Measurements from ENCODE around the gene FHL2. TPM values are rescaled to one million over a fixed set of nuclear protein-coding genes. Genes with fewer than 3 reads are reported as not detected.
A peak's percentile ranks its signal among the peaks of the same experiment; 100 is the strongest.

The FHL2 gene
- total RNA-seq, 1 donor from 2014 or later: 18.5 TPM

DNA sequence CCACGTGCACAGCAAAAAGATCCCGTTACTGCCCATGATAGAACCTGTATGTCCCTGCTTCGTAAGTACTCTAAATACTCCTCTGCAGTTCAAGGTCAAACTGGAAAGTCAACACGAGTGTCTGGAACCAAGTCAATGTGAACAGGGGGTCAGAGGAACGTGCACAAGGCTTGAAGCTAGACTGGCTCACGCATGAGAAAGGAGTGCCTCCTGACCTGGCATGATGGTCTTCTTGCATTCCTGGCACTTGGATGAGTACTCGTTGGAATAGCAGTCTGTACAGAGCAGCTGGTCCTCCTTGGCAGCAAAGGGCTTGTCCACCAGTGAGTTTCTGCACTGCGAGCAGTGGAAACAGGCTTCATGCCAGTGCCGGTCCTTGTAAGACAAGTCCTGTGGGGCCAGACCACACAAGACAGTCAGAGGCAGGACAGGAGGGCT lies 25.5 kb downstream of the FHL2 start:
- H3K36me3 Mint-ChIP-seq (ENCODE audit: low read depth, unreplicated experiment): peaks cover 30% of the 10 kb centered on the region
- no peak for DNase-seq (ENCODE audit: low spot score)
- TF ChIP-seq, protein P1, sequence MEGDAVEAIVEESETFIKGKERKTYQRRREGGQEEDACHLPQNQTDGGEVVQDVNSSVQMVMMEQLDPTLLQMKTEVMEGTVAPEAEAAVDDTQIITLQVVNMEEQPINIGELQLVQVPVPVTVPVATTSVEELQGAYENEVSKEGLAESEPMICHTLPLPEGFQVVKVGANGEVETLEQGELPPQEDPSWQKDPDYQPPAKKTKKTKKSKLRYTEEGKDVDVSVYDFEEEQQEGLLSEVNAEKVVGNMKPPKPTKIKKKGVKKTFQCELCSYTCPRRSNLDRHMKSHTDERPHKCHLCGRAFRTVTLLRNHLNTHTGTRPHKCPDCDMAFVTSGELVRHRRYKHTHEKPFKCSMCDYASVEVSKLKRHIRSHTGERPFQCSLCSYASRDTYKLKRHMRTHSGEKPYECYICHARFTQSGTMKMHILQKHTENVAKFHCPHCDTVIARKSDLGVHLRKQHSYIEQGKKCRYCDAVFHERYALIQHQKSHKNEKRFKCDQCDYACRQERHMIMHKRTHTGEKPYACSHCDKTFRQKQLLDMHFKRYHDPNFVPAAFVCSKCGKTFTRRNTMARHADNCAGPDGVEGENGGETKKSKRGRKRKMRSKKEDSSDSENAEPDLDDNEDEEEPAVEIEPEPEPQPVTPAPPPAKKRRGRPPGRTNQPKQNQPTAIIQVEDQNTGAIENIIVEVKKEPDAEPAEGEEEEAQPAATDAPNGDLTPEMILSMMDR (IDR thresholded peaks at IDR 0.05; ENCODE audit: unreplicated experiment): no peak
- H3K4me1 Mint-ChIP-seq (ENCODE audit: unreplicated experiment): peaks cover 3% of the 10 kb centered on the region
- no peaks in the 10 kb centered on the region for H3K27me3 Mint-ChIP-seq (ENCODE audit: unreplicated experiment)
- no peaks in the 10 kb centered on the region for H3K9me3 Mint-ChIP-seq (ENCODE audit: unreplicated experiment)
- no peak overlapping the region for H3K4me3 Mint-ChIP-seq (ENCODE audit: unreplicated experiment)
- H3K27ac Mint-ChIP-seq (ENCODE audit: unreplicated experiment): no peak overlapping the region

DNA sequence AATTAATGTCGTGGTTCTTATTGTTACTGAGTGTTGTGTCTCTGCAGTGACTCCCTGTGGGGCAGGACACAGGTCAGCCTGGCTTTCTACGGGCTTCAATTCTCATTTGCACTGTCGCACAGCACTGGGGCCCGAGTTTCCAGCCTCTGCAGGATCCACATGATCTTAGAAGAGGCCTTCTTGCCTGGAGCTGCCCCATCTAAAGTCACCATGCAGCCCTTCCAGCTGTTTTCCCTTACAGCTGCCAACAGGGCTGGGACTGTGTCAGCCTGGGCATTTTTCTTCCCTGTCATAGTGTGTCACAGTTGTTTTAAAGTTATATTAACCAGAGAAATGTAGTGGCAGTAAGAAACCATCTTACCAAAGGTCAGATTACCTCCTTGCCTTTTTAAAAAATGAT lies 27.0 kb downstream of the FHL2 start:
- no peak for DNase-seq (ENCODE audit: low spot score)
- Mint-ChIP-seq H3K27me3 (ENCODE audit: unreplicated experiment) (no peaks in the 10 kb centered on the region), H3K36me3 (ENCODE audit: low read depth, unreplicated experiment) (peaks cover 36% of the 10 kb centered on the region), H3K4me1 (ENCODE audit: unreplicated experiment) (peaks cover 3% of the 10 kb centered on the region), H3K9me3 (ENCODE audit: unreplicated experiment) (no peaks in the 10 kb centered on the region), H3K27ac (ENCODE audit: unreplicated experiment) (no peak overlapping the region), H3K4me3 (ENCODE audit: unreplicated experiment) (no peak overlapping the region)
- TF ChIP-seq, protein P1 (IDR thresholded peaks at IDR 0.05; ENCODE audit: unreplicated experiment): no peak

- TF ChIP-seq, protein P1 (IDR thresholded peaks at IDR 0.05; ENCODE audit: unreplicated experiment): no peak
- Mint-ChIP-seq H3K4me3 (ENCODE audit: unreplicated experiment) (no peak overlapping the region), H3K4me1 (ENCODE audit: unreplicated experiment) (peaks cover 3% of the 10 kb centered on the region), H3K9me3 (ENCODE audit: unreplicated experiment) (no peaks in the 10 kb centered on the region), H3K27me3 (ENCODE audit: unreplicated experiment) (no peaks in the 10 kb centered on the region), H3K27ac (ENCODE audit: unreplicated experiment) (no peak overlapping the region), H3K36me3 (ENCODE audit: low read depth, unreplicated experiment) (peaks cover 38% of the 10 kb centered on the region)
- no peak for DNase-seq (ENCODE audit: low spot score)
These were observed 27.7 kb downstream of the FHL2 start for GRCh38 chr2:105371156-105371555.

- peaks cover 47% of the 10 kb centered on the region for H3K36me3 Mint-ChIP-seq (ENCODE audit: low read depth, unreplicated experiment)
- H3K27ac Mint-ChIP-seq (ENCODE audit: unreplicated experiment): no peak overlapping the region
- no peaks in the 10 kb centered on the region for H3K9me3 Mint-ChIP-seq (ENCODE audit: unreplicated experiment)
- peak; percentile 87 for DNase-seq (ENCODE audit: low spot score)
- TF ChIP-seq, protein P1 (IDR thresholded peaks at IDR 0.05; ENCODE audit: unreplicated experiment): peak; percentile 81
- H3K27me3 Mint-ChIP-seq (ENCODE audit: unreplicated experiment): peaks cover 2% of the 10 kb centered on the region
- peak overlapping the region; percentile 22 for H3K4me3 Mint-ChIP-seq (ENCODE audit: unreplicated experiment)
- H3K4me1 Mint-ChIP-seq (ENCODE audit: unreplicated experiment): peaks cover 3% of the 10 kb centered on the region
These were observed 28.8 kb downstream of the FHL2 start for GRCh38 chr2:105369777-105370690.
